WTC11 (cell line): ENCODE results near the gene PPFIBP1.

Source experiments
- ATF1 ChIP-seq: sonication (generic); formaldehyde crosslinking; IDR thresholded peaks from 2 replicates; pipeline ENCODE4 v1.8.1; 2023; ENCODE audit warnings: mild to moderate bottlenecking, moderate library complexity, missing genetic modification reagents
- CREB1 ChIP-seq: sonication (generic); formaldehyde crosslinking; IDR thresholded peaks from 2 replicates; pipeline ENCODE4 v1.8.0; 2023; ENCODE audit warnings: mild to moderate bottlenecking, missing genetic modification reagents
- ELF4 ChIP-seq: sonication (generic); formaldehyde crosslinking; IDR thresholded peaks from 2 replicates; pipeline ENCODE4 v1.8.1; 2022; ENCODE audit warnings: low read depth, mild to moderate bottlenecking, moderate library complexity, missing genetic modification reagents
- KAT7 ChIP-seq: sonication (generic); formaldehyde crosslinking; IDR thresholded peaks from 2 replicates; pipeline ENCODE4 v1.8.1; 2023; ENCODE audit warnings: missing genetic modification reagents, mild to moderate bottlenecking, borderline replicate concordance
- NR3C1 ChIP-seq: sonication (generic); formaldehyde crosslinking; conservative IDR thresholded peaks from 2 replicates; pipeline ENCODE4 v1.8.1; 2023; ENCODE audit warnings: low read depth, mild to moderate bottlenecking, missing genetic modification reagents
- TP53 ChIP-seq: sonication (generic); formaldehyde crosslinking; IDR thresholded peaks from 2 replicates; pipeline ENCODE4 v1.8.1; 2023; ENCODE audit warnings: mild to moderate bottlenecking, missing genetic modification reagents
- ZNF416 ChIP-seq: fragments of 250-450 bp; sonication (Bioruptor Pico); IDR thresholded peaks from 2 replicates; pipeline ENCODE4 v1.9.0; 2021; ENCODE audit warnings: mild to moderate bottlenecking, inconsistent platforms
- TF ChIP-seq, protein P1 (sequence below): sonication (generic); formaldehyde crosslinking; IDR thresholded peaks from 2 replicates; pipeline ENCODE4 v1.8.1; 2022; ENCODE audit warnings: low read depth, mild to moderate bottlenecking, moderate library complexity, missing genetic modification reagents, borderline replicate concordance
- TF ChIP-seq, protein P2 (sequence below): sonication (generic); formaldehyde crosslinking; IDR thresholded peaks from 2 replicates; pipeline ENCODE4 v1.8.0; 2022; ENCODE audit warnings: mild to moderate bottlenecking, missing genetic modification reagents
- TF ChIP-seq, protein P3 (sequence below): fragments of 200-600 bp; IDR thresholded peaks from 2 replicates; pipeline ENCODE4 v1.8.0; 2022; ENCODE audit warnings: antibody characterized with exemption
- TF ChIP-seq, protein P4 (sequence below): sonication (generic); formaldehyde crosslinking; IDR thresholded peaks from 2 replicates; pipeline ENCODE4 v1.8.0; 2022; ENCODE audit warnings: mild to moderate bottlenecking, missing genetic modification reagents
- TF ChIP-seq, protein P5 (sequence below): sonication (generic); formaldehyde crosslinking; IDR thresholded peaks from 2 replicates; pipeline ENCODE4 v1.8.1; 2023; ENCODE audit warnings: mild to moderate bottlenecking, missing genetic modification reagents

DNA sequence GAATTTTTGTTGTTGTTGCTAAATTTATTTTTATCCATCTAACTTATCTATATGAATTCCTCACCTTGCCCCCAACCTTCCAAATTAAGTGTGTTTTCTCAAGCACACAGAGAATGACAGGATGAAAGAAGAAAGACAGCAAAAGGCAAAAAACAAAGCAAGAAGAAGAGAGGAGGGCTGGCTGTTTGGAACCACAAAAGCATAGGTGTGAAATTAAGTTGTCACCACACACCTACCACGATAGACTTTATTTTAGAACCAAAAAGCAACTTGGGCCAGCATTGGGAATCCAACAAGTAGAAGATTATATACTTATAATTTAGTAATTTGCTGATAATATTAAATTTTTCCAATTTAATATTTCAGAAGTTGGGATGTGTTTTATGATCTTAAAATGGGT lies 113.5 kb downstream of the PPFIBP1 start:
- TF ChIP-seq, protein P1, sequence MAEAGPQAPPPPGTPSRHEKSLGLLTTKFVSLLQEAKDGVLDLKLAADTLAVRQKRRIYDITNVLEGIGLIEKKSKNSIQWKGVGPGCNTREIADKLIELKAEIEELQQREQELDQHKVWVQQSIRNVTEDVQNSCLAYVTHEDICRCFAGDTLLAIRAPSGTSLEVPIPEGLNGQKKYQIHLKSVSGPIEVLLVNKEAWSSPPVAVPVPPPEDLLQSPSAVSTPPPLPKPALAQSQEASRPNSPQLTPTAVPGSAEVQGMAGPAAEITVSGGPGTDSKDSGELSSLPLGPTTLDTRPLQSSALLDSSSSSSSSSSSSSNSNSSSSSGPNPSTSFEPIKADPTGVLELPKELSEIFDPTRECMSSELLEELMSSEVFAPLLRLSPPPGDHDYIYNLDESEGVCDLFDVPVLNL, result no peak
- TF ChIP-seq KAT7 (no peak), ATF1 (no peak), ZNF416 (CRISPR knock-in tag) (no peak), NR3C1 (no peak), CREB1 (CRISPR knock-in tag) (no peak), TP53 (CRISPR knock-in tag) (no peak), ELF4 (no peak)
- TF ChIP-seq, protein P2, sequence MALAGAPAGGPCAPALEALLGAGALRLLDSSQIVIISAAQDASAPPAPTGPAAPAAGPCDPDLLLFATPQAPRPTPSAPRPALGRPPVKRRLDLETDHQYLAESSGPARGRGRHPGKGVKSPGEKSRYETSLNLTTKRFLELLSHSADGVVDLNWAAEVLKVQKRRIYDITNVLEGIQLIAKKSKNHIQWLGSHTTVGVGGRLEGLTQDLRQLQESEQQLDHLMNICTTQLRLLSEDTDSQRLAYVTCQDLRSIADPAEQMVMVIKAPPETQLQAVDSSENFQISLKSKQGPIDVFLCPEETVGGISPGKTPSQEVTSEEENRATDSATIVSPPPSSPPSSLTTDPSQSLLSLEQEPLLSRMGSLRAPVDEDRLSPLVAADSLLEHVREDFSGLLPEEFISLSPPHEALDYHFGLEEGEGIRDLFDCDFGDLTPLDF (CRISPR knock-in tag), result no peak
- TF ChIP-seq, protein P3, sequence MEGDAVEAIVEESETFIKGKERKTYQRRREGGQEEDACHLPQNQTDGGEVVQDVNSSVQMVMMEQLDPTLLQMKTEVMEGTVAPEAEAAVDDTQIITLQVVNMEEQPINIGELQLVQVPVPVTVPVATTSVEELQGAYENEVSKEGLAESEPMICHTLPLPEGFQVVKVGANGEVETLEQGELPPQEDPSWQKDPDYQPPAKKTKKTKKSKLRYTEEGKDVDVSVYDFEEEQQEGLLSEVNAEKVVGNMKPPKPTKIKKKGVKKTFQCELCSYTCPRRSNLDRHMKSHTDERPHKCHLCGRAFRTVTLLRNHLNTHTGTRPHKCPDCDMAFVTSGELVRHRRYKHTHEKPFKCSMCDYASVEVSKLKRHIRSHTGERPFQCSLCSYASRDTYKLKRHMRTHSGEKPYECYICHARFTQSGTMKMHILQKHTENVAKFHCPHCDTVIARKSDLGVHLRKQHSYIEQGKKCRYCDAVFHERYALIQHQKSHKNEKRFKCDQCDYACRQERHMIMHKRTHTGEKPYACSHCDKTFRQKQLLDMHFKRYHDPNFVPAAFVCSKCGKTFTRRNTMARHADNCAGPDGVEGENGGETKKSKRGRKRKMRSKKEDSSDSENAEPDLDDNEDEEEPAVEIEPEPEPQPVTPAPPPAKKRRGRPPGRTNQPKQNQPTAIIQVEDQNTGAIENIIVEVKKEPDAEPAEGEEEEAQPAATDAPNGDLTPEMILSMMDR, result no peak
- TF ChIP-seq, protein P4, sequence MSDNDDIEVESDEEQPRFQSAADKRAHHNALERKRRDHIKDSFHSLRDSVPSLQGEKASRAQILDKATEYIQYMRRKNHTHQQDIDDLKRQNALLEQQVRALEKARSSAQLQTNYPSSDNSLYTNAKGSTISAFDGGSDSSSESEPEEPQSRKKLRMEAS, result no peak
- TF ChIP-seq, protein P5, sequence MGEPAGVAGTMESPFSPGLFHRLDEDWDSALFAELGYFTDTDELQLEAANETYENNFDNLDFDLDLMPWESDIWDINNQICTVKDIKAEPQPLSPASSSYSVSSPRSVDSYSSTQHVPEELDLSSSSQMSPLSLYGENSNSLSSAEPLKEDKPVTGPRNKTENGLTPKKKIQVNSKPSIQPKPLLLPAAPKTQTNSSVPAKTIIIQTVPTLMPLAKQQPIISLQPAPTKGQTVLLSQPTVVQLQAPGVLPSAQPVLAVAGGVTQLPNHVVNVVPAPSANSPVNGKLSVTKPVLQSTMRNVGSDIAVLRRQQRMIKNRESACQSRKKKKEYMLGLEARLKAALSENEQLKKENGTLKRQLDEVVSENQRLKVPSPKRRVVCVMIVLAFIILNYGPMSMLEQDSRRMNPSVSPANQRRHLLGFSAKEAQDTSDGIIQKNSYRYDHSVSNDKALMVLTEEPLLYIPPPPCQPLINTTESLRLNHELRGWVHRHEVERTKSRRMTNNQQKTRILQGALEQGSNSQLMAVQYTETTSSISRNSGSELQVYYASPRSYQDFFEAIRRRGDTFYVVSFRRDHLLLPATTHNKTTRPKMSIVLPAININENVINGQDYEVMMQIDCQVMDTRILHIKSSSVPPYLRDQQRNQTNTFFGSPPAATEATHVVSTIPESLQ (CRISPR knock-in tag), result no peak
